Caco-2 (cell line): ENCODE measurements around the gene SERTAD2. TPM values are rescaled to one million over a fixed set of nuclear protein-coding genes. Genes with fewer than 3 reads are reported as not detected.

Experiments used
- BruUV-seq: library from RNA; stranded (reverse); fragments of 400-500 nt; replicated peaks from 2 replicates; lab custom pipeline; 2021; lab: Mats Ljungman, UMichigan
- CTCF ChIA-PET: fragments of 300-600 bp; sonication (Branson Sonifier 250); formaldehyde crosslinking; loops from one replicate; lab custom pipeline; 2022; ENCODE audit warnings: antibody characterized with exemption; lab: Charles Lee
- POLR2A ChIA-PET: fragments of 300-600 bp; sonication (Branson Sonifier 250); formaldehyde crosslinking; loops from one replicate; lab custom pipeline; 2022; ENCODE audit warnings: antibody characterized with exemption; lab: Charles Lee
- DNase-seq, 2 experiments: peaks; one replicate each; pipeline versions ENCODE4 v3.0.0 to v3.0.0-alpha.2; 2020 to 2022
- H3K27me3 ChIP-seq: replicated peaks from 2 replicates; pipeline ENCODE4 v1.6.0; 2011; ENCODE audit warnings: low read length; ENCODE audit not compliant: control insufficient read depth, insufficient read depth
- H3K36me3 ChIP-seq: 2 replicates; pipeline ENCODE4 v1.5.1; 2011; ENCODE audit warnings: low read length; ENCODE audit not compliant: control insufficient read depth, insufficient read depth
- H3K4me1 ChIP-seq: fragments of 250-450 bp; sonication (Bioruptor Pico); 2 replicates; pipeline ENCODE4 v1.5.1; 2020; ENCODE audit warnings: mild to moderate bottlenecking
- H3K4me3 ChIP-seq: 2 replicates; pipeline ENCODE4 v1.5.1; 2011; ENCODE audit warnings: low read depth, mild to moderate bottlenecking, control low read depth, low read length
- H3K9me3 ChIP-seq: fragments of 250-450 bp; sonication (Bioruptor Pico); 2 replicates; pipeline ENCODE4 v1.5.1; 2020; ENCODE audit warnings: mild to moderate bottlenecking, moderate library complexity
- H3K27ac Mint-ChIP-seq: one replicate; pipeline ENCODE4 v1.8.0; 2022; ENCODE audit warnings: mixed read lengths; ENCODE audit not compliant: unreplicated experiment
- H3K27me3 Mint-ChIP-seq: one replicate; pipeline ENCODE4 v1.8.0; 2022; ENCODE audit warnings: mixed read lengths; ENCODE audit not compliant: insufficient read depth, unreplicated experiment
- H3K36me3 Mint-ChIP-seq: one replicate; pipeline ENCODE4 v1.8.0; 2022; ENCODE audit warnings: mild to moderate bottlenecking, mixed read lengths; ENCODE audit not compliant: insufficient read depth, unreplicated experiment
- H3K4me1 Mint-ChIP-seq: one replicate; pipeline ENCODE4 v1.8.0; 2022; ENCODE audit warnings: low read depth, mixed read lengths; ENCODE audit not compliant: unreplicated experiment
- H3K4me3 Mint-ChIP-seq: one replicate; pipeline ENCODE4 v1.8.0; 2022; ENCODE audit warnings: mild to moderate bottlenecking, moderate library complexity, mixed read lengths; ENCODE audit not compliant: unreplicated experiment
- H3K9me3 Mint-ChIP-seq: one replicate; pipeline ENCODE4 v1.8.0; 2022; ENCODE audit warnings: mixed read lengths; ENCODE audit not compliant: unreplicated experiment
- CTCF ChIP-seq, 2 experiments: fragments of 200-600 bp in 1 of 2; IDR thresholded peaks; 1 replicate in 1 of 2; 2 replicates in 1 of 2; pipeline versions ENCODE4 v1.5.1 to v1.8.0; 2011 to 2022; ENCODE audit warnings: antibody characterized with exemption in 1 of 2, control low read depth in 1 of 2, inconsistent platforms in 1 of 2, low read depth in 1 of 2, low read length in 1 of 2, mild to moderate bottlenecking in 1 of 2, moderate library complexity in 1 of 2; ENCODE audit not compliant: insufficient read depth in 1 of 2, severe bottlenecking in 1 of 2, unreplicated experiment in 1 of 2
- intact Hi-C: fragments of 100-400 bp; cut with micrococcal nuclease; formaldehyde crosslinking; loops from one replicate; pipeline ENCODE4 v1.10.0; 2022; ENCODE audit not compliant: unreplicated experiment
- total RNA-seq: library from RNA; stranded (reverse); gene quantifications from 2 replicates; pipeline ENCODE4 v1.2.3, GENCODE V29; 2022

Gene SERTAD2
- total RNA-seq, 1 experiment from 2014 or later, result 25.8 TPM

- peaks cover 2% of the 10 kb centered on the region for H3K4me1 Mint-ChIP-seq
- H3K4me3 Mint-ChIP-seq, result no peak overlapping the region
- H3K36me3 Mint-ChIP-seq, result peaks cover 48% of the 10 kb centered on the region
- POLR2A ChIA-PET, result no interaction called here
- Histone ChIP-seq H3K36me3 (peaks cover 6% of the 10 kb centered on the region), H3K27me3 (no peaks in the 10 kb centered on the region), H3K4me1 (no peaks in the 10 kb centered on the region), H3K9me3 (no peaks in the 10 kb centered on the region), H3K4me3 (no peak overlapping the region)
- no peak overlapping the region for H3K27ac Mint-ChIP-seq
- intact Hi-C loops, result no loop called here
- no peak for DNase-seq
- H3K27me3 Mint-ChIP-seq, result no peaks in the 10 kb centered on the region
- H3K9me3 Mint-ChIP-seq, result no peaks in the 10 kb centered on the region
- CTCF ChIA-PET, result interaction anchor here (0.6 kb wide), 1 partner anchor 9 kb away, joined by 9 read pairs; no protein-coding TSS in a partner anchor
- TF ChIP-seq CTCF (IDR thresholded peaks at IDR 0.05; ENCODE audit: insufficient read depth in 1 of 2, low read depth in 1 of 2, low read length in 1 of 2, severe bottlenecking in 1 of 2, unreplicated experiment in 1 of 2), result no peak
- no TSS peak for BruUV-seq
Observed at GRCh38 chr2:64630752-64631151, 23.0 kb downstream of the SERTAD2 start.

GRCh38 chr2:64629875-64630274 is 23.8 kb downstream of the SERTAD2 start:
- Histone ChIP-seq H3K36me3 (peaks cover 2% of the 10 kb centered on the region), H3K4me1 (no peaks in the 10 kb centered on the region), H3K27me3 (no peaks in the 10 kb centered on the region), H3K9me3 (no peaks in the 10 kb centered on the region), H3K4me3 (no peak overlapping the region)
- intact Hi-C loops, result no loop called here
- TF ChIP-seq CTCF (IDR thresholded peaks at IDR 0.05; ENCODE audit: insufficient read depth in 1 of 2, low read depth in 1 of 2, low read length in 1 of 2, severe bottlenecking in 1 of 2, unreplicated experiment in 1 of 2), result no peak
- DNase-seq, result no peak
- no TSS peak for BruUV-seq
- CTCF ChIA-PET, result interaction anchor here (0.6 kb wide), 1 partner anchor 10 kb away, joined by 9 read pairs; no protein-coding TSS in a partner anchor
- POLR2A ChIA-PET, result interaction anchor here (0.5 kb wide), 1 partner anchor 107 kb away, joined by 3 read pairs; no protein-coding TSS in a partner anchor
- no peak overlapping the region for H3K27ac Mint-ChIP-seq
- peaks cover 44% of the 10 kb centered on the region for H3K36me3 Mint-ChIP-seq
- peaks cover 7% of the 10 kb centered on the region for H3K4me1 Mint-ChIP-seq
- no peak overlapping the region for H3K4me3 Mint-ChIP-seq
- H3K9me3 Mint-ChIP-seq, result no peaks in the 10 kb centered on the region
- no peaks in the 10 kb centered on the region for H3K27me3 Mint-ChIP-seq

DNA sequence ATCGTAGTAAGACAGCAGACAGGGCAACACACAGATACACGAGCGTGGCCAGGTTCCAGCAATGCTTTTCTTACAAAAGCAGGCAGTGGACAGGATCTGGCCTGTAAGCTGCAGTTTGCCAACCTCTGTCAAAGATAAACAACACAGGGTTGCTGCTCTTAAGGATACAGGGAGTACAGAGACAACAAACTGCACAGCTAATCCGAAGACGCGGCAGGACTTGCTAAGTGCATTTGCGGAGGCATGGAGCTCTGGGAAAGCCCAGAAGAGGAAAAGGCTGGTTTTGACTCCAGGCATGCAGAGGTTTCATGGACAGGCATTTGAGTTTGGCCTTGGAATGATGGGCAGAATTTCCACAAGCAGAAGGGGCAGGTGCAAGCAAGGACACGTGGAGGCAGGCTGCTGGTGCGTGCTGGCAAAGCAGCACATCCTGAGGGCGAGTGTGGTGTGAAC is 24.4 kb downstream of the SERTAD2 start:
- no peaks in the 10 kb centered on the region for H3K9me3 Mint-ChIP-seq
- H3K4me3 ChIP-seq, result no peak overlapping the region
- no peak overlapping the region for H3K27ac Mint-ChIP-seq
- H3K27me3 Mint-ChIP-seq, result no peaks in the 10 kb centered on the region
- no peak for DNase-seq
- peaks cover 7% of the 10 kb centered on the region for H3K4me1 Mint-ChIP-seq
- H3K36me3 ChIP-seq, result peaks cover 1% of the 10 kb centered on the region; the same call in 1 of the 2 replicates
- CTCF ChIA-PET, result no interaction called here
- no peak overlapping the region for H3K4me3 Mint-ChIP-seq
- BruUV-seq, result no TSS peak
- POLR2A ChIA-PET, result interaction anchor here (0.5 kb wide), 1 partner anchor 107 kb away, joined by 3 read pairs; no protein-coding TSS in a partner anchor
- TF ChIP-seq CTCF (IDR thresholded peaks at IDR 0.05; ENCODE audit: insufficient read depth in 1 of 2, low read depth in 1 of 2, low read length in 1 of 2, severe bottlenecking in 1 of 2, unreplicated experiment in 1 of 2), result no peak
- H3K9me3 ChIP-seq, result no peaks in the 10 kb centered on the region
- H3K36me3 Mint-ChIP-seq, result peaks cover 40% of the 10 kb centered on the region
- no peaks in the 10 kb centered on the region for H3K4me1 ChIP-seq
- intact Hi-C loops, result no loop called here
- no peaks in the 10 kb centered on the region for H3K27me3 ChIP-seq
